GM21723 (cell line): ENCODE measurements around the gene MAGEB3.
"Not testable (repeated sequence)": the region's sequence is repeated elsewhere in the genome, so short reads cannot be mapped to it uniquely, and the experiment has no call there.

ENCODE experiments used
- ATAC-seq: cut with Tn5 transposase; IDR thresholded peaks from one replicate; pipeline ENCODE4 v1.9.1; 2021; ENCODE audit warnings: mild to moderate bottlenecking, moderate library complexity; ENCODE audit not compliant: unreplicated experiment

MAGEB3 gene, protein sequence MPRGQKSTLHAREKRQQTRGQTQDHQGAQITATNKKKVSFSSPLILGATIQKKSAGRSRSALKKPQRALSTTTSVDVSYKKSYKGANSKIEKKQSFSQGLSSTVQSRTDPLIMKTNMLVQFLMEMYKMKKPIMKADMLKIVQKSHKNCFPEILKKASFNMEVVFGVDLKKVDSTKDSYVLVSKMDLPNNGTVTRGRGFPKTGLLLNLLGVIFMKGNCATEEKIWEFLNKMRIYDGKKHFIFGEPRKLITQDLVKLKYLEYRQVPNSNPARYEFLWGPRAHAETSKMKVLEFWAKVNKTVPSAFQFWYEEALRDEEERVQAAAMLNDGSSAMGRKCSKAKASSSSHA

DNA sequence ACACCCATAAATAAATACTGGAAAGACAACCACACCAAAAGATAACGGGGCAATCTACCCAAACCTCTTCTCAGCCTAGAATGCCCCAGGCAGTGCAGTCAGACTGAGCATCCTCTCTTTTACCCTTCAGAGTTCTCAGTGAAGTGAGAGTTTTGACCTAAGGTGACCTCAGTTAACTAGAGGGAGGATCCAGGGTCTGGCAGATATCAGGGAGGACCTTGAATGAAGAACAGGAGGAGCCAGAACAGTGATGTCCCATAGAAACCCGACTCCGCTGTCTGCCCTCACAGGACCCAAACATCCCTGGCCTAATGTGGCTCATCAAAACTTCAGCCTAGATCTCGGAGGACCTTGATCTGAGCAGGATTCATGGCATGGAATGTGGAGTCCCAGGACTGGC lies at the start of gene MAGEB3:
Gene MAGEB3, plus strand, starts transcription at position 263 of the 400 bp plus-strand sequence. CDS start 5,268 bp downstream, outside the sequence.
- no peak for ATAC-seq

DNA sequence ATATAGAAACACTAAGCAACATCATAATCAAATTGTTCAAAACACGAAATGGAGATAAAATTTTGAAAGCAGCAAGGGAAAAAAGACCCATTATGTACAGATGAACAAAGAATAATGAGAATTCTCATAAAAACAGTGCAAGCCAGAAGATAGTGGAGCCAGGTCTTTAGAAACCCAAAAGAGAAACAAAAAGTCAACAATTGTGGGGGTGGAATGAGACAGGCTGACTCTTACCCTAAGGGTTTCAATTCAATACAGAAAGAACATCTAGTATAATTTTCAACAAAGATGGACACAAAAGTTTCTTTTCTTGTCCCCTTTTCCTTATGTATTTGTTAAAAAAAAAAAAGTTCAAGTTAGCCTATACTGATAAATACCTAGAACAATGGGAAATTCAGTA lies 49.1 kb upstream of the MAGEB3 start:
- peak; percentile 82 for ATAC-seq

DNA sequence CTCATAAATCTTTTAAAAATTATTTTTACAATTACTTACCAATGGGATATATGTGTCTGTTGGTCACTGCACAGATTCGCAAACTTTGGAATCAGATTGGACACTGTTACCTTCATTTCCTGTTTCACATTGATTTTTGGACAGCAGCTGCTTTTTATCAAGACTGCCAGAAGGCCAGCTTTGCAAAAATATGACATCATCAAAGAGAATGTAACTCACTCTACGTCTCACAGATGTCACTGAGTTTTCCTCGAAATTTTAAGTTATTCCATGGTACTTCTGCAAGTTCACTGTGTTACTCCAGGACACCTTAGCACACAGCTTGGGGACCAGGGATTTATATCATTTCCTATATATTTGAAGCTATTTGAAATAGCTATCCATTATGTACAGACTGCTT lies 46.9 kb upstream of the MAGEB3 start:
- ATAC-seq, result no peak

DNA sequence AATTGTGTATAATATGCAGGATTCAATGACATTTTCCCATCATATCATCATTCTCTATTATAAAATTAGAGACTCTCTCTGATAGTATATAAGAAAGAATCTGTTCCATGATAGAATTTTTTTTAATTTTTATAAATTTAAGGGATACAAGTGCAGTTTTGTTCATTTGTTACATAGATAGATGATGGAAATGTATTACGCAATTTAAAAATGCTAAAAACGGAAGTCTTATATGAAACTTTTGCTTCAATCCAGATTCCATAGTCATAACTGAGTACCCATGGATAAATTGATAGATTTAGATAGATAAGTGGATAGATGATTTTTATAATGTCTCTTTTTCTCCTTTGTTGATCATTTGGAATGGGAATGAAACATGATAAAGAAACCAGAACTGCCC lies 40.0 kb upstream of the MAGEB3 start:
- ATAC-seq, result no peak

DNA sequence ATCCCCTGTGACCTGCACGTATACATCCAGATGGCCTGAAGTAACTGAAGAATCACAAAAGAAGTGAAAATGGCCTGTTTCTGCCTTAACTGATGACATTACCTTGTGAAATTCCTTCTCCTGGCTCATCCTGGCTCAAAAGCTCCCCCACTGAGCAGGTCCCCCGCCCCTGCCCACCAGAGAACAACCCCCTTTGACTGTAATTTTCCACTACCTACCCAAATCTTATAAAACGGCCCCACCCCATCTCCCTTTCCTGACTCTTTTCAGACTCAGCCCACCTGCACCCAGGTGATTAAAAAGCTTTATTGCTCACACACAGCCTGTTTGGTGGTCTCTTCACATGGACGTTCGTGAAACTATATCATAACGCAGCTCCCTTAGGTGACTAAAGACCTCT lies 36.5 kb upstream of the MAGEB3 start:
- ATAC-seq, result not testable (repeated sequence)

DNA sequence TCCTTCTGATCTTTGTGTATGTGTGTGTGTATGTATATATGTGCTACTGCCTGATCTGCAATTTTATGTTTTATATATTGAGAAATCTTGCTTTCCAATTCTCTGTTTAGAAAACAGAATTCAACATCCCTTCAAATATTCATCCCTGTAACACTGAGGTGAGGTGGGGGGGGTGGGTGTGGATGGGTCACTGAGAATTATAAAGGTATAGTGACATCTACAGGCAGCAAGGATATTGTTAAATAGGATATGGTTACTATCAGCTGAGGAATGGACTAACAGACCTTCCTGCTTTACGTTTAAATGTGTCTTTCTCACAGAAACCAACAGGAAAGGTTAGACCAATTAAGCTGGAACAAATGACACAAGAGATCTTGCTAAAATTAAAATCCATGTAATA lies 34.1 kb upstream of the MAGEB3 start:
- ATAC-seq, result peak; percentile 62

DNA sequence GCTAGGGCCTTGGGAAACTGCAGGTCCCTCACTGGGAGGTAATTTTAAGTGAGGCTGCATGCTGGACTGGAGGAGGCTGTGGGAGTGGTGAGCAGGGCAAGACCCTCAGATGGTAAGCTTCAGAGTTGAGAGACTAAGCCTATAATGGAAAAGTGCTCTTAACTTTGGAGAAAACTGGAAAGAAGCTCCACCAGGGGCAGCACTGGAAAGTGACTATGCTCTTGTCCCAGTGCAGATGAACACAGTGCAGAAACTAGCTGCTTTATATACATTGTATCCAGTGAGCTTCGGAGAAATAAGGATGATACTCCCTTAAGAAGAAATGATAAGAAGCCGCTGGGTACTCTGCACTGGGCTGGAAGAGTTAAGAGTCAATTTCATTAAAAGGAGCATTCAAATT lies 18.3 kb upstream of the MAGEB3 start:
- no peak for ATAC-seq

DNA sequence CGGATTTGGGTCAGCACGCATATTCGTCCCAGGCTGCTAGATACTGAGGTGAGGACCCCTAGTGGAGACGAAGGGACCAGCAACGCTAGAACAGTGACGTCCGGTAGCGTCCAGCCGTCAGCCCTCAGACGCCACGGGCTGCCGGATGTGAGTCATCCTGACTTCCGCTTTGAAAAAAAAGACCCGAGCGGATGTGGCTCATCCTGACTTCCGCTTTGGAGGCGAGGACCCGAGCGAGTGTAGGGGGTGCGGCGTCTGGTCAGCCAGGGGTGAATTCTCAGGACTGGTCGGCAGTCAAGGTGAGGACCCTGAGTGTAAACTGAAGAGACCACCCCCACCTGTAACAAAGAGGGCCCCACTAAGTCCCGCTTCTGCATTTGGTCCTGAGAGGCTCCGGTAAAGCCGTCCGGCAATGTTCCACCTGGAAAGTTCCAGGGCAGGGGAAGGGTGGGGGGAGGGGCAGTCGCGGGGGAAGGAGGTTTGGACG lies 15.1 kb upstream of the MAGEB3 start, which contains the start of gene MAGEB2:
Gene MAGEB2, plus strand, starts transcription at position 207 of the 487 bp plus-strand sequence. CDS start 3,018 bp downstream, outside the sequence.
- no peak for ATAC-seq

DNA sequence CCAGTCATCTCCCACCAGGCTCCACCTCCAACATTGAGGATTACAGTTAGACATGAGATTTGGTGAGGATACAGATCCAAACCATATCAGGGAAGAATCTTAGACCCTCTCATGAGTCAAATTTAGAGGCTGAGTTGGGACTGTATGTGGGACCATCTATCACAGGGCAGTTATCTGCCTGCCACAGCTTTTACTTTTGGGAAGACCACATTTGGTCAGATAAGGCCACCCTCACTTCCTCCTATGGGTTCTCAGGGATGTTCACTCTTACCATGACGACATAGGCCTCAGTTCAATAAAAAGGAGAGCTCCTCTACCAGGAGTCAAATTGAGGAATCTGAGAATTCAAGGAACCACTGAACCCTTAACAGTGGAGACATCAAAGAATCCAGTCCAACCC lies 13.0 kb upstream of the MAGEB3 start:
- no peak for ATAC-seq

DNA sequence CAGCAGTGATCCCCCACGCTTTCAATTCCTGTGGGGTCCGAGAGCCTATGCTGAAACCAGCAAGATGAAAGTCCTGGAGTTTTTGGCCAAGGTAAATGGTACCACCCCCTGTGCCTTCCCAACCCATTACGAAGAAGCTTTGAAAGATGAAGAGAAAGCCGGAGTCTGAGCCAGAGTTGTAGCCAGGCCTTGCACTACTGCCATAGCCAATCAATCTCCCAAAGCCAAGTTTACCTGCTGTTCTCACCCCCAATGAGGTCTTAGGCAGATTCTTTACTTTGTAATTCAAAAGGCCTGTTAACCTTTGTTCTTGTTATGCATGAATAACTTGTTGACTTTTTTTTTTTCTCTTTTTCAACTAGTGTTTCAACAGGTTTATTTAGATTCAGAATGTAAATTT lies 11.1 kb upstream of the MAGEB3 start:
- no peak for ATAC-seq

DNA sequence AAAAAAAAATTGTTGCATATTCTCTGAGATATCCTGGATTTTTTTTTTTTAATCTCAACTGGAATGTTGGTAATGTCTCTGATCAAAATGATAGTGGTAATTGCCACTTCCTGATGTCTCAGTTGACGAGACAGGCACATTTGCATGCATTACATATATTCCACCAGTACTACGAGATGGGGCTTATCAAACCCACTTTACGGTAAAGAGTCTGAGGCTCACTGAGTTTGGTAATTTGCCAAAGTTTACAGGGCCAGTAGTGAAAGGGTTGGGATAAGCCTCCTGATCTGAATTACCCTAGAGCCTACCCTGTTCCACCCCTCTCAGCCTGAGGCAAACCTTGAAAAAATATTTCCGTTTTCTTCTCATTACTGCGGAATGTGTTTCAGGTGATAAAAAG lies 9.8 kb upstream of the MAGEB3 start:
- ATAC-seq, result no peak

DNA sequence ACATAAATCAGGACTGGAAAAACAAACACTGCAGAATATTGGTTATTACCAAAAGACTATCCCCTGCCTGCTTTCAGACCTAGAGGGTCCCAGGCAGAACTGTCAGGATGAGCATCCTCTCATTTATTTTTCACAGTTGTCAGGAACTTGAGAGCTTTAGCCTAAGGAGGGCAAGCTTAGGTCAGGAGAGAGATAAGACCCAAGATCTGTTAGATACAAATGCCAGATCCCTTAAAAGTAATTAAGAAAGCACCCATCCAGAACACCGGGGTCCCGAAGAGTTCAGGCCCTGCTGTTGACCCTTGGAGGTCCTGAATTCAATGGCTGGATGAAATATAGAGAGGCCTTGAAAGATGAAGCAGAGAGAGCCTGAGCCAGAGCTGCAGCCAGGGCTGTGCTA lies 5.9 kb upstream of the MAGEB3 start:
- no peak for ATAC-seq

DNA sequence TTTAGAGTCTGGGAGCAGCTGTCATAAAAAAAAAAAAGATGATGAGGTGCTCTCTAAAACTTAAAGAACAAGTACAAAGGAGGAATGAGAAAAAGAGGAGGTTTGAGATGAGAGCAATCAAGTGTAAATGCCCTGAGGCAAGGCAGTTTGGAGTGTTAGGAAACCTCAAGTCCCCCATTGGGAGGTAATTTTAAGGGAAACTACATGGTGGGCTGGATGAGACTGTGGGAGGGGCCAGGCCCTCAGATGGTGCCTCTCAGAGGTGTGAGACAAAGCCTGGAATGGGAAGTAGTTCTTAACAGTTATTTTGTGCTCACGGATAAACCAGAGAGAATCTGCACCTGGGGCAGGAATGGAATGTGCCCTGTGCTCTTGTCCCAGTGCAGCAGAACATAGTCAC lies 1.9 kb upstream of the MAGEB3 start:
- ATAC-seq, result no peak

DNA sequence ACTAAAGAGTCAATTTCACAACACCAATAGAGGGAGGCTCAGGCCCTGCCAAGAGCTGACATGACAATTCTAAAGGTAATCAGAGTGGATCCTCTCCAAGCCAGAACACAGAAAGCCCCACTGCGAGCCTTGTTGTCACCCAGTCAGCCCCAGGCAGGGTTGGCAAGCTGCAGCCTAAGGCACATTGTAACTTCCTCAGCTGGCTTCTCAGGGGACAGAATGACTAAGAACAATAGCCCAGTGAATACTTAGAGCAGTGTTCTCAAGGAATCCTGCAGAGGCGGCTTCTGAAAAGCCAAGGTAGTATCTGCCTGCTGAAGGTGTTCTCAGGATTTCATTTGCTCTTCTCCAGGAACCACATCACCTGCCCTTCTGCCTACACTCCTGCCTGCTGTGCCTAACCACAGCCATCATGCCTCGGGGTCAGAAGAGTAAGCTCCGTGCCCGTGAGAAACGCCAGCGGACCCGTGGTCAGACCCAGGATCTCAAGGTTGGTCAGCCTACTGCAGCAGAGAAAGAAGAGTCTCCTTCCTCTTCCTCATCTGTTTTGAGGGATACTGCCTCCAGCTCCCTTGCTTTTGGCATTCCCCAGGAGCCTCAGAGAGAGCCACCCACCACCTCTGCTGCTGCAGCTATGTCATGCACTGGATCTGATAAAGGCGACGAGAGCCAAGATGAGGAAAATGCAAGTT lies 11.4 kb downstream of the MAGEB3 start, which contains the start of gene MAGEB4:
Gene MAGEB4, plus strand, starts transcription at position 277 of the 692 bp plus-strand sequence. Its CDS starts 136 bp downstream, at position 413.
- no peak for ATAC-seq

DNA sequence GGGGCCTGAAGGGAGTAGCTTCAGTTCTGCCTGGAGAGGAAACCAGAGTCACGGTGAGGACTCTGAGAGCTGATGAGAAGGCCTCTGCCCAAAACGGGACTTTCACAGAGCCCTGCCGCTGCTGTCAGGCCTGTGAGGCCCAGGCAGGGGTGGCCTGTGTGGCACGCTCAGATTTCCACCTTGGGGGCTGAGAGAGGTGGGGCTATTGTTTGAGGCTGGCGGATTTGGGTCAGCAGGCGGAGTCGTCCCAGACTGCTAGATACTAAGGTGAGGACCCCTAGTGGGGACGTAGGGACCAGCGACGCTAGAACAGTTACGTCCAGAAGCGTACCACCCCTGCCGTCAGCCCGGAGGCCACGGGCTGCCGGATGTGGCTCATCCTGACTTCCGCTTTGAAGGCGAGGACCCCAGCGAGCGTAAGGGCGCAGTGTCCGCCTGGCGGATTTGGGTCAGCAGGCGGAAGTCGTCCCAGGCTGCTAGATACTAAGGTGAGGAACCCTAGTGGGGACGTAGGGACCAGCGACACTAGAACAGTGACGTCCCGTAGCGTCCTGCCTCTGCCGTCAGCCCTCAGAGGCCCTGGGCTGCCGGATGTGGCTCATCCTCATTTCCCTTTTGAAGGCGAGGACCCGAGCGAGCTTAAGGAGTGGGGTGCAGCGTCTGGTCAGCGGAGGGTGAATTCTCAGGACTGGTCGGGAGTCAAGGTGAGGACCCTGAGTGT lies 16.5 kb downstream of the MAGEB3 start, which contains the start of gene MAGEB1:
Gene MAGEB1, plus strand, starts transcription at position 378 of the 721 bp plus-strand sequence. CDS start 3,348 bp downstream, outside the sequence.
- no peak for ATAC-seq

DNA sequence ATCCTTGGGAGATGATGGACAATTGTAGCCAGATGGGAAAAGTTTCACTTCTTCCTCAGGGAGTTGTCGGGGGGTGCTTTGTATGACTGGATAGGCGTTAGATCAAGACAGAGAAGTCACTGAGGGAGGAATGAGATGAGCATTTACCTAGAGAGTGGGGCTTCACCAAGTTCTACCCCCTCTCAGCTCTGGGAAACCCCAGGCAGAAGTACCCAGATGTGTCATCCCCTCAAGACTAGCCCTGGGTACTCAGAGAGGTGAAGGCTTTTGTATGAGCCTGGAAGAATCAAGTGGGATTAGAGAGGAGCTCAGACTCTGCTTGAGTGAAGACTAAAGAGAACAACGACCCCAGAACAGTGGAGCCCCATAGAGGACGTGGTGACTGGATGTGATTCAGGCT lies 18.4 kb downstream of the MAGEB3 start:
- ATAC-seq, result peak; percentile 58

DNA sequence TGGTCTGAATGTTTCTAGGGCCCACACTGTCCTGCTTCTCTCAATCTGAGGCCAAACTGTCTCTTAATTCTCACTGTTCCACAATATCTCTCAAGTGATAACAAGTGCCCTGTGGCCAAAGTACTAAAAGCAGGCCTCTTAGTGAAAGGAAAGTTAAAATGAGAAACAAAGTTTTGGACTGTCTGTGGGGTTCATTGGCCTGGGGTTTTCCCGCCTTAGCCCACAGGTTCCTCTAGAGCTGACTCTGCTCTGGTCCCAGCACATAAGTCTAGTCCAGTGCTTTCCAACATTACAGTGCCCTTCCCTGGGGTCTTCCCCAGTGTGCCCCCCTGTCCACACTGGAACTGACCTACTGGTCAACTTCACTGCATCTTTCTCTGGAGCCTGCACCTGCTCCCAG lies 22.8 kb downstream of the MAGEB3 start:
- peak; percentile 76 for ATAC-seq

DNA sequence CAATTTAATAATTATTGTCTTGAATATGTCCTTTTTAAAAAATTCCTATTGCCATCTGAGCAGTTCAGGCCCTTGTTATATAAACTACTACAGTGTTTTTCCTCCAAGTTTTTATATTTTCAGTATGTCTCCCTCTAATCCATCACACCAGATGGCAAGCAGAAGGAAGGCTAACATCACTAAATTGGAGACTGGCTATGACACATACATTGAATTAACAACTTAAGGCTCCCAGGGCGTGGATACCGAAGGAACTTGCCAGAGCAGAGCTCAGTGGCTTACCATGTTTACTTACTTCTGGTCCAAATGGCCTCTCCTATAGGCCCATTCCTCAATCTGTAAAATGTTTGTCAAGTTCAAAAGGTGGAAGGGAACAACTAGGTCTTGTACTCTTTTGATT lies 29.5 kb downstream of the MAGEB3 start:
- no peak for ATAC-seq

DNA sequence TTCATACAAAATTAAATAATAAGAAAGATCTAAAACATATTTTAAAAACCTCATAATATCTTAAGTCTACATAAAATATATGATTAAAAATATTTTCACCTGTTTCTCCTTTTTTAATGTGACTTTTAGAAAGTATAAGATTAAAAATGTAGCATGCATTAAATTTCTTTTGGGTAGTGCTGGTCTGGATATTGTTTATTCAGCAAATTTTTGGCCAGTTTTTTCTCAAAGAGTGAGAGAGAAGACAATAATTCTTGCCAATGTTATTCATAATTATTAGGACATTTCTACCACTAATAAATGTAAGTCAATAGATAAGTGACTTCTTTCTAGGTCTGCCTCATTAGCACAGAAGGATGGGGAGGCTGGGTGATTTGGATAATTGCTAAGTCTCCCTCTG lies 30.6 kb downstream of the MAGEB3 start:
- no peak for ATAC-seq

DNA sequence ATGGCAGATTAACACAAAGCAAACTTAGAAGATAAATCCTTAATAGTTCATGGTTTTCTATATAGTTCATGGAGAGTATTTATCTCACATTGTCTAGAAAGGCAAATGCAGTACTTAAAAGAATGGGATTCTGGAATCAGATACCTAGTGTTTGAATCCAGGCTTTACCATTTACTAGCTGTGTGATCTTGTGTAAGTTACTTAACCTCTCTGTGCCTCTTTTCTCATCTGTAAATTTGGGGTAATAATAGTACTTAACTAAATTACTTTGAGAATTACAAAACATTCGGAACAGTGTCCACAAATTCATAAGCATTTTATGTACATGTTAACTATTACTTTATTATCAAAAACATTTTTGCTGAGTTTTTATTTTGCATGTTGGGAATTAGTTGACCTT lies 32.3 kb downstream of the MAGEB3 start:
- no peak for ATAC-seq

DNA sequence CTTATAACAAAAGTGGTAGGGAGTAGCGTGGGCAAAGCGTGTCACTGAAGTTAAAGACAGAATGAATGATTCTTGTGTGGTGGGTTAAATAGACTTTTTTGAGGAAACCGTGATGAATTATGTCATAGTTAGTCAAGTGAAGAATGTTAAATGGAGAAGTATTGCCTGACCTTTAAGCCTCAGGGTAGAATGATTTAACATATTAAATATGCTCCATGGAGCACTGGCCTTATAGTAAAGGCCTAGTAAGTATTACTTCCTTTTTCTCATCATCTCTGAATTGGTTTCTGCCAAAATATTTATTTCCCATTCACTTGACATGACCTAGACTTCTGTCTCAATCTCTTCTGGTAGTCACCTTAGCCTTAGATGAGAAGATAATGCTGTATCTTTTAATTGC lies 40.2 kb downstream of the MAGEB3 start:
- ATAC-seq, result no peak
